GM19468 (cell line): ENCODE data around the gene SH3PXD2A.
"Not testable (repeated sequence)": the region's sequence is repeated elsewhere in the genome, so short reads cannot be mapped to it uniquely, and the experiment has no call there.

Experiments used
- ATAC-seq: cut with Tn5 transposase; IDR thresholded peaks from one replicate; pipeline ENCODE4 v1.9.1; 2021; ENCODE audit warnings: mild to moderate bottlenecking, moderate library complexity, moderate number of reproducible peaks; ENCODE audit not compliant: unreplicated experiment; ENCODE audit errors: extremely low read depth

Gene SH3PXD2A

GRCh38 chr10:103640436-103641181, 214.8 kb downstream of the SH3PXD2A start:
- ATAC-seq = no peak

- no peak for ATAC-seq
These were observed 216.4 kb downstream of the SH3PXD2A start for GRCh38 chr10:103638948-103639347.

DNA sequence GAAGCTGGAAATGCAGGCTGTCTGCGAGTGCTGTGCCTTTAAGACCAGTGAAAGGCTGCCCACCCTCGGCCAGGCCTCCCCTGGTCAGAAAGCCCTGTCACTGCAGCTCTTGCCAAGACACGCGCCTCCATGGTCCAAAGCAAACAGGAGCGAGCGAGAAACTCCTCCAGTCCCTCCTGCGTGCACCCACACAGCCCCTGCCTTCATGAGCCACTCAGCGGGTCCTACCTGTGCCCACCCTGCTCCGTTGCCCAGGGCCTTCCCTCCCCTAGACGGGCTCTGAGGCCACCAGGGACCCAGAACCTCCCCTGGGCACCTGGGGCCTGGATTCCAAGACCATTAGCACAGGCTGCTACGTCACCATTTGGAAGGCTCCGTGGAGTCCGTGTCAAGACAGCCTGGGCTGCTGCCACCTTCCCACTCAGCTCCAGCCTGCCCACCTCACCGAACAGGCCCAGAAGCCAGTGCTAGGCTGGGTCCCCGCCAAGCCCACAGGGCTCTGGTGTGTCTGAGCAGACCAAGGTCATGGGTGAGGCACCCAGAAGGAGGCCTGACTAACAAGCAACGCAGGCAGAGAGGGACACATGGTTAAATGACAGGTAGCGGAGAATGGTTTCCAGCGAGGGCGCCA, 217.3 kb downstream of the SH3PXD2A start:
- no peak for ATAC-seq

DNA sequence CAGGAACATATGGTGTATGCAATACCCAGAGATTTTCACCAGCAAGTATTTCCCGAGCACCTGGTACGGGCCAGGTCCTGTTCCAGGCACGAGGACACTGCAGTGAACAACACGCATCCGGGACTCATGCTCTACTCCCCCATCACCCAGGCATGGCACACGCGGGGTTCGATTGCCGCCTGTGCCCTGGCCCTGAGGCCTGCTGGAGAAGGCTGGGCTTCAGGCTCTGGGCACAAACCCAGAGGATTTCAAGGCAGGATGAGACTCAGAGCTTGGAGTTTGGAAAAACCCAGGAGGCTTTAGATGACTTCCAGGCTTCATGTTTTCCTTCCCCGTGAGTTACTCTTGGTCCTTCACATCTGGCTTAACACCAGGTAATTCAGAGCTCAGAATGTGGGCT, 218.4 kb downstream of the SH3PXD2A start:
- no peak for ATAC-seq

DNA sequence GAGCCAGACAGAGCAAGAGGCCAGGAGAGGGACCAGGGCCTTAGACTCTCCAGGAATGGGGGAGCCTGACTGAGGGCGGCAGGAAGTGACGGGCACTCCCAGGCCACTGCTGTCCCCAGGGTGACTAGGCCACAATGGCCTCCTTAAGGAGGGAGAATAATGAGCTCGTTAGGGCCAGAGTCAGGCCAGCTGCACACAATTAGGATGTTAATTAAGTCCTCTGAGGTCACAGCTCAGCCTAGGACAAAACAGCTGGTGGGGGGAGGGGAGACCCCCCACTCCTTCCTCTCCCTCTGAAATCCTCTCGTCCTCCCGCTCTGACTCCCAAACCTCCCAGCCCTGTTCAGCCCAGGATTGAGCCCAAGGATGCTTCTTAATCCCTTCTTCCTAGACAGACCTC, 218.9 kb downstream of the SH3PXD2A start:
- no peak for ATAC-seq

DNA sequence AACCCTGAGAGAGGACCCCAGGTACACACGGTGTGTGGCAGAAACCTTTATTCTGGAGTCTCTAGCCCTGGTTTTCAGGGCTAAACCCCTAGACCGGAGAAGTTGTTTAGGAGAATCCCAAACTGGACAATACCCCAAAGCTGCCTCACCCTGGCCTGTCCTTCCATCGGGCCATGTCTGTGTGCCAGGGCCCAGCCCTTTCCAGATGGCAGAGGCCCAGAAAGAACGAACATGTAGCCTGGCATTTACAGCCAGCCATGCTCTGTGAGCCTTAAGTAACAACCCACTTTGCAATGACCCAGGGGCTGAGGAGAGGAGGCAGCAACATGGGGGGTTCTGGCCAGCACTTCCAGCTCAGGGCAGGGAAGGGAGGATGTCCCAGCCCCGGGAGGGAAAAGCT, 219.8 kb downstream of the SH3PXD2A start:
- ATAC-seq = no peak

DNA sequence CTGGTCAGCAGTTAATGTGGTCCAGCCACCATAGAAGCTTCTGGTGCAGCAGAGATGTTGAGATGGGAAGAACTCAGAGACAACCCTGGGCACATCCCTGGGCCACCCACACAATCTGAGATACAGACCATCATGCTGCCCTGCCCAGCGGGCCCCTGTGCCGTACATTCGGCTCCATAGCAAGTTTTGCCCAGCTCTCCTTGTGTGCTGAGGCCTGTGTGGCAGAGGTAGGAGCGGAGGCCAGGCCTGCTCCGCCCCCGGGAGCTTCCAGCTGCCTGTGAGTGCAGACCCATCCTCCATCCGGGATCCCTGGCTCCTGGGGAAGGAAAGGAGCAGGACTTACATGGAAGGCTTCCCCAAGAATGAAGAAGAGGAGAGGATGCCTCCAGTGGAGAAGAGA, 221.5 kb downstream of the SH3PXD2A start:
- no peak for ATAC-seq

GRCh38 chr10:103632871-103633270, 222.5 kb downstream of the SH3PXD2A start:
- not testable (repeated sequence) for ATAC-seq

DNA sequence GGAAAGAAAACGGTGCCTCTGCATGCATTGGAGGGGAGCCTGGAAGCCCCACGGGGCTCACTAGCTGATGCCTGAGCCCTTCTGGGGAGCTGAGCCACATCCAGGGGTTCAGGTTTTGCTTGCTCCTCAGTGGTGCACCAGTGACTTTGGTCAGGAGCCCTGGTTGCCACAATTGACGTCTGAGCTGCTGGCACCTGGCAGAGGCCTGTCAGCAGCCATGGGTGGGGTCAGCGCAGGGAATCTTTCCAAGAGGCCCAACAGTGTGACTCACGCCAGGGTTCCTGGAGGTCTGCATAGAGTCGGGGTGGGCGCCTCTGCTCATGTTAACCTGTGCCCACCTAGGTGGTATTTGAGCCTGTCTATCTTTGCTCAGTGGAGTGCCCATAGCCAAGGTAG, 223.1 kb downstream of the SH3PXD2A start:
- ATAC-seq = no peak

- no peak for ATAC-seq
These were observed 225.2 kb downstream of the SH3PXD2A start for GRCh38 chr10:103630156-103630555.

GRCh38 chr10:103629581-103629980, 225.8 kb downstream of the SH3PXD2A start:
- ATAC-seq = no peak

- no peak for ATAC-seq
These were observed 227.5 kb downstream of the SH3PXD2A start for GRCh38 chr10:103627893-103628292.

DNA sequence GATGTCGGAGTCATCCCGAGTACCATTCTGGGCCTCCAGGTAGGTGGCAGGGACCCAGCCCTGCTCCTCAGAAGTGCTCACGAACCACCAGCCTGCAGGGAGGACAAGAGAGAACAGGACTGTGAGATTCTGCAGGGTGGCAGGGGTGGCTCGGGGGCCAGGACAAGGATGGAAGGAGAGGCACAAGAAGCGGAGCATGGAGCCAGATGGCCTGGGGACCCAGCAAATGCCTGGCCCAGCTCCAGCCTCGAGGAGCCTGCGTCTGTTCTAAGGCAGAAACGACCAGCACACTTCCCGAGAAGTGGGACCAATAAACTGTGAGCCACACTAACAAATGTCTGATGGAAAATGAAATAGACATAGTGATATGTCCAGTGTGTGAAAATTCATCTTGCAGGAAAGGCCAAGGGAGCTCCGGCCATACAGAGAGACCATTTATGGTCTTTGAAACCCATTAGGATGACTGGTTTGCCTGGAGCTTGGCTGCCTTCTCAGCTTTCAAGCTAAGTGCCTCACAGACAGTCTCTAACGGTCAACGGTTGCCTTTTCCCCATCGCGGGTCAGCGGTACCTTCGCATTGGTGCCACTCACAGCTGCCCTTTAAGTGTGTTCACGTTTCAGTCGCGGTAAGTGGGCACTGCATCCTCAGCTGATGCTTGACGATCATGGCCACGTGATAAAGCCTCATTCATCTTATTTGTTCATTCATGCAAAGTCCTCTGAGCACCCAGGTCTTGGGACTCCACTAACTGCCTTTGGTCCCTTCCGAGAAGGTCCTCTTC, 228.1 kb downstream of the SH3PXD2A start:
- ATAC-seq = no peak

DNA sequence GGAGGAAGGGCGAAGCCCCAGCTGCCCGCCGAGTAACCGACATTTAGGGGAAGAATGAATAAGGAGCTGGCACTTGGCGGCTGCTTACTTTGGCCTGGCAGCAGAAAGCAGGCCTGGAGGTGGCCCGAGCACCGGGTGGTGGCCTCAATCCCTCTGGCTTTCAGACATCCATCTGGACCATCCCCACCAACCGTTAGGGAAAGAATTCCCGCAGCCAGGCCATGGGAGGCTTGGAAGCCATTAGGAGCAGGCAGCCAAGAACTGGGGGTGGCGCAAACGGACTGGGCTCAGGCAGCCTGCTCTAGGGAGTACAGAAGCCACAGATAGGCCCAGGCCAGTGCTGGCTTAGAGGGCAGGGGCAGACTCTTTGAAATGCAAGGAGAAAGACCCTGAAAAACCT, 229.2 kb downstream of the SH3PXD2A start:
- ATAC-seq = no peak

DNA sequence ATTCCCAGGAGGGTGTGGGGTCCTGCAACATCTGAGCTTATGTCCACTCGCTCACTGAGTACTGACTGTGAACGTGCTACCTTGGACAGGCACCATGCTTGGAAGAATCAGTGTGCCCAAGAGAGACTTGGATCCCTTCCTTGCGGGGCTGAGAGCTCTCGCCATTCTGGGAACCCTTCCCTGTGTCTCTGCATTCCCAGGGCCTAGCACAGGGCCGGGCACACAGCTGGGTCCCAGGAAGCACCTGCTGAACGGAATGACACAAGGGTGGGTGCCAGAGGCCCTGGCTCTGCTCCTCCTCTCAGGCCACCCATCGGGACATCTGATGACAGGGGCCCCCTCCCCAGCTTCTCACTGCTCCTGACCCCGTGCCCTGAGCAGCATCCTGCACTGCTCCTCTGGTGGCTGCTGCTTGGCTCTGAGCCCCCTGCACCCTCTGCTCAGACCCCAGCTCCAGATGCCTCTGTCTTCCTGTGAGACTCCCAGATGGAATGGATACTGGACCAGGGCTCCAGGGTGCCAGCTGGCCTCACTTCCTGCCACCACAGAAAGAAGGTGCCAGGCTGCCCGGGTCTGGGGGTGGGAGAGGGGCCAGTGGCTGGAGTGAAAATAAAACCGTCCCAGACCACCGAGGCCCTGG, 232.3 kb downstream of the SH3PXD2A start:
- ATAC-seq = no peak

GRCh38 chr10:103622286-103622685, 233.1 kb downstream of the SH3PXD2A start:
- ATAC-seq = no peak

DNA sequence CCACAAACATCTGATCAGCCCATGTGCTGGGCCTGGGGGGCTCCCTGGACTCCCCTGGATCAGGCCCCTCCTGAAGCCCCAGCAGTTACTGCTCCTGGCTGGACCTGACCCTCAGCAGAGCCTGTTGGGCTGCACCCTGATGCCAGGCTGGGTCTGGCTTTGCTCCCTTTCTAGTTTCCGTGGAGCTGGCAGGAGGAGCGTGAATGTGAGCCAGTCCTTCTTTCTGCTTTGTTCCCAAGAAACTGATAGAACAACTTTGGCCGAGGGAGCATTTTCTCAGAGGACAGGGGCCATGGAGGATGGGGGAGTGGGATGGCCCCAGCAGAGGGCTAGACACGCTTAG, 233.6 kb downstream of the SH3PXD2A start:
- no peak for ATAC-seq

- ATAC-seq = no peak
These were observed 234.2 kb downstream of the SH3PXD2A start for GRCh38 chr10:103620891-103621782.

- ATAC-seq = no peak
These were observed 235.0 kb downstream of the SH3PXD2A start for GRCh38 chr10:103620352-103620740.
